Cardiac fibroblast (primary cell): ENCODE results near the gene ATG16L1.

Experiments used
- DNase-seq, 2 donors: peaks; one replicate each; pipeline versions ENCODE4 v3.0.0 to v3.0.0-alpha.2; 2010; ENCODE audit warnings: low read depth in 2 of 2
- H3K4me3 ChIP-seq, 2 donors: replicated peaks in 1 of 2; 1 replicate in 1 of 2; 2 replicates in 1 of 2; pipeline ENCODE4 v1.5.1; 2011; ENCODE audit warnings: low read depth in 2 of 2, low read length in 2 of 2, mild to moderate bottlenecking in 2 of 2, moderate library complexity in 1 of 2
- CTCF ChIP-seq: IDR thresholded peaks from one replicate; pipeline ENCODE4 v1.5.1; 2011; ENCODE audit warnings: low read depth, mild to moderate bottlenecking, low read length, inconsistent platforms

ATG16L1 gene

GRCh38 chr2:233255151-233255550 lies 3.7 kb downstream of the ATG16L1 start:
- H3K4me3 ChIP-seq, result no peak overlapping the region
- no peak for TF ChIP-seq CTCF
- DNase-seq, result no peak

- no peak for DNase-seq
- TF ChIP-seq CTCF, result no peak
- H3K4me3 ChIP-seq, result no peak overlapping the region
These were observed 4.6 kb downstream of the ATG16L1 start for GRCh38 chr2:233256048-233256447.

- no peak overlapping the region for H3K4me3 ChIP-seq
- TF ChIP-seq CTCF, result no peak
- no peak for DNase-seq
These were observed 6.7 kb downstream of the ATG16L1 start for GRCh38 chr2:233258211-233258610.

GRCh38 chr2:233259730-233260129 lies 8.3 kb downstream of the ATG16L1 start:
- no peak for TF ChIP-seq CTCF
- no peak for DNase-seq
- H3K4me3 ChIP-seq, result no peak overlapping the region

- H3K4me3 ChIP-seq, result no peak overlapping the region
- TF ChIP-seq CTCF, result no peak
- DNase-seq, result no peak
These were observed 9.2 kb downstream of the ATG16L1 start for GRCh38 chr2:233260661-233261060.

- H3K4me3 ChIP-seq, result no peak overlapping the region
- TF ChIP-seq CTCF, result no peak
- DNase-seq, result no peak
These were observed 10.5 kb downstream of the ATG16L1 start for GRCh38 chr2:233261819-233262555.

- no peak for TF ChIP-seq CTCF
- no peak for DNase-seq
- H3K4me3 ChIP-seq, result no peak overlapping the region
These were observed 11.1 kb downstream of the ATG16L1 start for GRCh38 chr2:233262562-233262961.
